OCI-LY1 (cell line): ENCODE measurements around the gene NUBPL.

Experiments
- H2AFZ ChIP-seq: fragments of 200-600 bp; sonication (generic), shearing (Covaris generic); 2 replicates; pipeline ENCODE4 v1.6.0; 2014; ENCODE audit warnings: antibody characterized with exemption, mild to moderate bottlenecking, low read length
- H3F3A ChIP-seq: fragments of 200-600 bp; sonication (generic), shearing (Covaris generic); 2 replicates; pipeline ENCODE4 v1.6.0; 2014; ENCODE audit warnings: mild to moderate bottlenecking, antibody characterized with exemption, low read length, moderate library complexity; ENCODE audit not compliant: insufficient read depth
- H3K27ac ChIP-seq: fragments of 200-600 bp; sonication (generic); 2 replicates; pipeline ENCODE4 v1.5.1; 2014; ENCODE audit warnings: low read length, mixed run types, mild to moderate bottlenecking, low read depth; ENCODE audit not compliant: poor library complexity, severe bottlenecking
- H3K27me3 ChIP-seq: fragments of 200-600 bp; sonication (generic); 2 replicates; pipeline ENCODE4 v1.6.0; 2014; ENCODE audit warnings: antibody characterized with exemption, mild to moderate bottlenecking, low read length, moderate library complexity; ENCODE audit not compliant: insufficient read depth
- H3K36me3 ChIP-seq: fragments of 200-600 bp; sonication (generic); 2 replicates; pipeline ENCODE4 v1.6.1; 2014; ENCODE audit warnings: mild to moderate bottlenecking, antibody characterized with exemption, low read length, moderate library complexity, mixed read lengths; ENCODE audit not compliant: insufficient read depth
- H3K4me1 ChIP-seq: fragments of 200-600 bp; sonication (generic); 2 replicates; pipeline ENCODE4 v1.5.1; 2014; ENCODE audit warnings: mild to moderate bottlenecking, low read length, moderate library complexity; ENCODE audit not compliant: insufficient read depth, severe bottlenecking
- H3K4me2 ChIP-seq: fragments of 200-600 bp; sonication (generic), shearing (Covaris generic); 2 replicates; pipeline ENCODE4 v1.6.1; 2014; ENCODE audit warnings: low read length
- H3K4me3 ChIP-seq: fragments of 200-600 bp; sonication (generic); 2 replicates; pipeline ENCODE4 v1.5.1; 2014; ENCODE audit warnings: low read length, low read depth, mild to moderate bottlenecking, mixed read lengths; ENCODE audit not compliant: poor library complexity, severe bottlenecking
- H3K79me2 ChIP-seq: fragments of 200-600 bp; shearing (Covaris generic); 2 replicates; pipeline ENCODE4 v1.6.1; 2016; ENCODE audit warnings: mixed run types, low read length, mixed read lengths; ENCODE audit not compliant: insufficient read depth
- H3K9ac ChIP-seq: fragments of 200-600 bp; sonication (generic), shearing (Covaris generic); 2 replicates; pipeline ENCODE4 v1.6.1; 2014; ENCODE audit warnings: mild to moderate bottlenecking, low read length, mixed read lengths
- H3K9me2 ChIP-seq: fragments of 200-600 bp; sonication (generic), shearing (Covaris generic); 2 replicates; pipeline ENCODE4 v1.6.1; 2014; ENCODE audit warnings: low read depth, mild to moderate bottlenecking, low read length, mixed read lengths
- H3K9me3 ChIP-seq: fragments of 200-600 bp; shearing (Covaris generic); 2 replicates; pipeline ENCODE4 v1.6.1; 2014; ENCODE audit warnings: low read length, mixed read lengths
- H4K20me1 ChIP-seq: fragments of 200-600 bp; sonication (generic), shearing (Covaris generic); 2 replicates; pipeline ENCODE4 v1.6.0; 2016; ENCODE audit warnings: mild to moderate bottlenecking, low read length; ENCODE audit not compliant: insufficient read depth
- EZH2 ChIP-seq: fragments of 200-600 bp; sonication (generic), shearing (Covaris generic); IDR thresholded peaks from 2 replicates; pipeline ENCODE4 v1.8.0; 2017; ENCODE audit warnings: borderline replicate concordance, mixed run types, mild to moderate bottlenecking, antibody characterized with exemption, low read length, moderate library complexity, mixed read lengths
- TF ChIP-seq, protein P1 (sequence below): fragments of 200-600 bp; sonication (generic), shearing (Covaris generic); IDR thresholded peaks from 2 replicates; pipeline ENCODE4 v1.5.1; 2017; ENCODE audit warnings: mild to moderate bottlenecking, antibody characterized with exemption, low read length, moderate library complexity, mixed read lengths

The NUBPL gene

DNA sequence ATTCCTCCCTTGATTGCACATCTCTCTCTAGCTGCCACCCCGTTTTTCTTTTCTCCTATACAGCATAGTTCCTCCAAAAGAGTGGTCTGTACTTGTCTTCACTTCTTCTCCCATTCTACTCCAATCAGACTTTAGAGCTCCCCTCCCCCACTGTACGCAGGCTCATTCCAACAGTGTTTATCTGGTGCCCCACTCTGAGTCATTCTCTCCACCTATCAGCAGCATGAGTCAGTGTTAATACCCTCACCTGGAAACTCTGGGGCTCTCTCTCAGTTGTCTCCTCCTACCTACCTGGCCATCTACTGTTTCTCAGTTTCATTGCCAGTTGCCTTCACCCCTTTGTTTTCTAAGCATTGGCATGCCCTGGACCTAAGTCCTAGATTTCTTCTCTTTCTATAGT lies 340.8 kb downstream of the NUBPL start:
- no peak overlapping the region for H3K4me2 ChIP-seq

DNA sequence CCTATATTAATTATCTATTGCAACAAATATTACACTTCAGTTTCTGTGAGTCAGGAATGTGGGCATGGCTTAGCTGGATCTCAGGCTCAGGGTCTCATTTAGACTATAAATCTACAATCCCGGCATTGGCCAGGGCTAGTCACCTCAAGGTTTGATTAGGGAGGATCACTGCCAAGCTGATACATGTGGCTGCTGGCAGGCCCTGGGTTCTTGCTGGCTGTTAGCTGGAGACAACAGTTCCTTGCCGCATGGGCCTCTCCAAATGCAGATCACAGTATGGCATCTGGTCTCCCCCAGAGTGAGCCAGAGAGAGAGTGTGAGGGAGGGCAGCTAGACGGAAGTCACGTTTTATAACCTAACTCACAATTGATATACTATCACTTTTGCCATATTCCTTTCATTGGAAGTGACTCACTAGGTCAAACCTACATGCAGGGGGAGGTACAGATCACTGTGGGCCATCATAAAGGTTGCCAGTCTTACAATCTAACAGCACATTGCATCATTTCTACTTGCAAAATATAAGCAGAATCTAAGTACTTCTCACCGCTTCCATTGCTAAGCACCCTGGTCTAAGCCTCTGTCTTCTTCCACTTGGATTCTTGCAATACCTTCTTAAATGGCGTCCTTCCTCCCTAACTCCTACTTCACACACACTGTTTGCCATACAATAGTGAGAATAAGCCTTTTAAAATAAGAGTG lies 341.9 kb downstream of the NUBPL start:
- Histone ChIP-seq H3K9me3 (no peaks in the 10 kb centered on the region), H3K9me2 (no peaks in the 10 kb centered on the region), H3K4me1 (peaks cover 5% of the 10 kb centered on the region), H3K4me2 (no peak overlapping the region), H3K27me3 (no peaks in the 10 kb centered on the region), H3K79me2 (no peaks in the 10 kb centered on the region), H3K9ac (no peak overlapping the region), H2AFZ (no peak overlapping the region), H4K20me1 (no peaks in the 10 kb centered on the region), H3K36me3 (no peaks in the 10 kb centered on the region), H3K4me3 (no peak overlapping the region), H3K27ac (no peak overlapping the region), H3F3A (no peaks in the 10 kb centered on the region)
- TF ChIP-seq EZH2 = no peak
- TF ChIP-seq, protein P1, sequence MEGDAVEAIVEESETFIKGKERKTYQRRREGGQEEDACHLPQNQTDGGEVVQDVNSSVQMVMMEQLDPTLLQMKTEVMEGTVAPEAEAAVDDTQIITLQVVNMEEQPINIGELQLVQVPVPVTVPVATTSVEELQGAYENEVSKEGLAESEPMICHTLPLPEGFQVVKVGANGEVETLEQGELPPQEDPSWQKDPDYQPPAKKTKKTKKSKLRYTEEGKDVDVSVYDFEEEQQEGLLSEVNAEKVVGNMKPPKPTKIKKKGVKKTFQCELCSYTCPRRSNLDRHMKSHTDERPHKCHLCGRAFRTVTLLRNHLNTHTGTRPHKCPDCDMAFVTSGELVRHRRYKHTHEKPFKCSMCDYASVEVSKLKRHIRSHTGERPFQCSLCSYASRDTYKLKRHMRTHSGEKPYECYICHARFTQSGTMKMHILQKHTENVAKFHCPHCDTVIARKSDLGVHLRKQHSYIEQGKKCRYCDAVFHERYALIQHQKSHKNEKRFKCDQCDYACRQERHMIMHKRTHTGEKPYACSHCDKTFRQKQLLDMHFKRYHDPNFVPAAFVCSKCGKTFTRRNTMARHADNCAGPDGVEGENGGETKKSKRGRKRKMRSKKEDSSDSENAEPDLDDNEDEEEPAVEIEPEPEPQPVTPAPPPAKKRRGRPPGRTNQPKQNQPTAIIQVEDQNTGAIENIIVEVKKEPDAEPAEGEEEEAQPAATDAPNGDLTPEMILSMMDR = no peak

More for the DNA sequence above, 340.8 kb downstream of the NUBPL start:
- H3K4me1 ChIP-seq = peaks cover 5% of the 10 kb centered on the region
- TF ChIP-seq, protein P1 = no peak
- no peak for TF ChIP-seq EZH2
- H4K20me1 ChIP-seq = no peaks in the 10 kb centered on the region
- no peaks in the 10 kb centered on the region for H3K36me3 ChIP-seq
- H3F3A ChIP-seq = no peaks in the 10 kb centered on the region
- H3K79me2 ChIP-seq = no peaks in the 10 kb centered on the region
- no peaks in the 10 kb centered on the region for H3K9me2 ChIP-seq
- no peak overlapping the region for H2AFZ ChIP-seq
- no peak overlapping the region for H3K9ac ChIP-seq
- no peak overlapping the region for H3K27ac ChIP-seq
- H3K4me3 ChIP-seq = no peak overlapping the region
- H3K9me3 ChIP-seq = no peaks in the 10 kb centered on the region
- H3K27me3 ChIP-seq = no peaks in the 10 kb centered on the region

DNA sequence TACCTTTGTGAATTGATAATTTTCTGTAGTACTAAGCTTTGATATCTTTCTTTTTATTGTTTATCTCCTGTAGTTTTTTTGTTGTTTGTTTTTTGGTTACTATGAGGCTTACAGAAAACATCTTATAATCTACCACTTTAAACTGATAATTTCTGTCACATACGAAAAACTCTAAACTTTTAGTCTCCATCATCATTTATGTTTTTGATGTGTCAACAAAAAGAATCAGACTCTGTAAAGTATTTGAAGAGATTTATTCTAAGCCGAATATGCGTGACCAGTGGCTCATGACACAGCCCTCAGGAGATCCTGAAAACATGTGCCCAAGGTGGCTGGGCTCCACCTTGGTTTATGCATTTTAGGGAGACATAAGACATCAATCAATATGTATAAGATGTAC lies 348.8 kb downstream of the NUBPL start:
- Histone ChIP-seq H3K27me3 (no peaks in the 10 kb centered on the region), H3K9me2 (no peaks in the 10 kb centered on the region), H4K20me1 (no peaks in the 10 kb centered on the region), H3K9me3 (no peaks in the 10 kb centered on the region), H3F3A (no peaks in the 10 kb centered on the region), H3K4me2 (no peak overlapping the region), H3K4me1 (no peaks in the 10 kb centered on the region), H3K4me3 (no peak overlapping the region), H3K9ac (no peak overlapping the region), H3K27ac (no peak overlapping the region), H2AFZ (no peak overlapping the region), H3K36me3 (no peaks in the 10 kb centered on the region), H3K79me2 (no peaks in the 10 kb centered on the region)
- TF ChIP-seq EZH2 = no peak
- TF ChIP-seq, protein P1 = no peak
